Measurements from ENCODE around the gene SLC25A12. TPM values are rescaled to one million over a fixed set of nuclear protein-coding genes. Genes with fewer than 3 reads are reported as not detected.

The SLC25A12 gene
- total RNA-seq, 4 donors from 2014 or later: 18.5 to 37.4 (median 24.9) TPM

DNA sequence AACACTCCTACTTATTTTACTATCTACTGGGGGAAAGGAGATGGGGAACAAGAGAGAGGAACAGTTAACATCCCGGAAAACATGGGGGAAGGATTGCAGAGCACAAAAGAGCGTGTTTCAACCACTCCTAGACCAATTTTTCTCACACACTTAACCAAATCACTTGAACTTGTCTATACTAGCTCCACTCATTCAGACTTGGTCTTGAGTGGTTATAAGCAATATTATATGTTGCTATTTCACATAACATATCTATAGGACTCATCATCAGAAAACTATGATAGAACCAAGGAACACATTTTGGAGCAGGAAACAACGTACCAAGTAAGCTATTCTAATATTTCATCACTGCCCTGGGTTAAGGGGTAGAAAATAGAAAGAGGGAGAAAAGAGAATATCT lies 31.5 kb downstream of the SLC25A12 start:
- no peaks in the 10 kb centered on the region for H3K9me3 ChIP-seq
- 93% methylated on average over 3 of the region's 3 CpGs for WGBS
- no peak overlapping the region for H3K27ac ChIP-seq
- H3K36me3 ChIP-seq: peaks cover under 1% of the 10 kb centered on the region
- H3K27me3 ChIP-seq: no peaks in the 10 kb centered on the region
- H3K4me1 ChIP-seq: no peaks in the 10 kb centered on the region
- DNase-seq (ENCODE audit: low spot score in 2 of 2): no peak
- TF ChIP-seq POLR2AphosphoS5 (IDR thresholded peaks at IDR 0.05) (no peak), POLR2A (IDR thresholded peaks at IDR 0.05) (no peak), CTCF (IDR thresholded peaks at IDR 0.05) (no peak), EP300 (IDR thresholded peaks at IDR 0.05) (no peak)
- H3K4me3 ChIP-seq: no peak overlapping the region

DNA sequence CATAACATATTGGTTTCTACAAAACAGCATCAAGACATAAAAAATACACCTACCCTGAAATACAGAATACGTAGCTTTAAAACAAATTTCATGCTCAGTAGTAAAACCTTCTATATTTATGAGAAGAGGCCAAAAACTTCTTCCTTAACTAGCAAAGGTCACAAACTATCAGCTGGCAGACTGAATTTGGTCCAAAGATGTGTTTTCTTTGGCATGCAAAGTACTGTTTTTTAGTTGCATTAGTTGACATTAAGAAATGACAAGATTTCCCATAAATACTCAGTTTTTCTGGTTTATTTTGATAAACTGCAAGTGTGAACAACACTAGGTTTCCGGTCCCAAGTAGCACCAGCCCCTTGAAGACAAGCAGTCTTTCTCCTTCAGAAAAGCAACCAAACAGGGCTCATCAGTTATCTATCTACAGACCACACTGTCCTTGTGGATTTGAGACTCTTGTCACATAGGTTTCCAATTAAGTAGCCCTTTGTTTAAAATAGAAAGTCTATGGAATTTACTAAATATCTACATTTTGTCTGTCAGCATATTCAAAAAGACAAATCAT lies 35.6 kb downstream of the SLC25A12 start:
- TF ChIP-seq CTCF (IDR thresholded peaks at IDR 0.05): no peak
- no peak for TF ChIP-seq EP300 (IDR thresholded peaks at IDR 0.05)
- TF ChIP-seq POLR2AphosphoS5 (IDR thresholded peaks at IDR 0.05): no peak
- TF ChIP-seq POLR2A (IDR thresholded peaks at IDR 0.05): no peak
- Histone ChIP-seq H3K27me3 (no peaks in the 10 kb centered on the region), H3K4me1 (no peaks in the 10 kb centered on the region), H3K9me3 (no peaks in the 10 kb centered on the region), H3K36me3 (peaks cover 7% of the 10 kb centered on the region), H3K4me3 (no peak overlapping the region), H3K27ac (no peak overlapping the region)
- 71% methylated on average over 2 of the region's 2 CpGs for WGBS
- no peak for DNase-seq (ENCODE audit: low spot score in 2 of 2)

DNA sequence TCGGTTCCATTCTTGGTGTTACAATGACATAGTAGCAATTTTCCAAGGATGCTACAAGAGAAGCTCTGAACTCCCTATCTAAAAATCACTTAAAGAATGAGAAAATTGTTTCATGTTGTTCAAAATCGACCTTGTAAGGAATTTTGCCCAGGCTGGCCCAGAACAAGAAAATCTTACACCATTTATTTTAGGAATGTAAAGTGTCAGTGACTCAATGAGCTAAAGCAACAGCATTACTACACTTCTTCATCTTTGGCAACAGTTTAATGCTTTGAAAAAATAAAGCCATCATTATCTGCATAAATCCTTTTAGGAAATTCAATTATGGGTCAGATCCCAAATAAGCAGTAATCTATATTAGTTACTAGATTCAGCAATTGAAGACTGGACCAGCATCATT lies 38.6 kb downstream of the SLC25A12 start:
- Histone ChIP-seq H3K36me3 (peaks cover 13% of the 10 kb centered on the region), H3K27ac (no peak overlapping the region), H3K27me3 (no peaks in the 10 kb centered on the region), H3K4me1 (no peaks in the 10 kb centered on the region), H3K4me3 (no peak overlapping the region), H3K9me3 (no peaks in the 10 kb centered on the region)
- TF ChIP-seq POLR2A (IDR thresholded peaks at IDR 0.05) (no peak), POLR2AphosphoS5 (IDR thresholded peaks at IDR 0.05) (no peak), CTCF (IDR thresholded peaks at IDR 0.05) (no peak), EP300 (IDR thresholded peaks at IDR 0.05) (no peak)
- DNase-seq (ENCODE audit: low spot score in 2 of 2): no peak
- WGBS: 50% methylated on average over 2 of the region's 2 CpGs

DNA sequence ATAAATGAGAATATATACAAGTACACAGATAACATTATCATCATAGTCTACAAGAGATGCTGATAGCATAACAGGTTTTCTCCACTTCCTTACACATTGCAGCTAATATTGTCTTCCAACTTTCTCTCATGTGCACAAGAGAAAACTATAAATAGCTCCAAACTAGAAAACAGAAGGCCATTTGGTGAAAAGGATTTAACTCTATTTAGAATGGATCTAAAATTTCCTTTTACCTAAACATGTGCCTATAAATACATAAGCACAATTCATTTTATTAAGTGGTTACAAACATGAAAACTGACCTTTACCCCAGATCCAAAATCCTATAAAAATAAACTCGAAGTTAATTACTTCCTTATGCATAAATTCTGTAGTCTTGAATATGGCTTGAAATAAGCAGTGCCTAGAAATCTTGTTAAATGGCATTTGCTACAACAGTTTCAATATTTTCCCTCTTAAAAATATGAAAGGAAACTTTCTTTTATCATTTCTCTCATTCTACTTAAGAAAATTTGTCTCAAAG lies 41.6 kb downstream of the SLC25A12 start:
- WGBS: 3% methylated on average over 1 of the region's 1 CpG
- no peaks in the 10 kb centered on the region for H3K27me3 ChIP-seq
- no peaks in the 10 kb centered on the region for H3K4me1 ChIP-seq
- H3K4me3 ChIP-seq: no peak overlapping the region
- no peaks in the 10 kb centered on the region for H3K9me3 ChIP-seq
- TF ChIP-seq POLR2A (IDR thresholded peaks at IDR 0.05): no peak
- no peak for TF ChIP-seq CTCF (IDR thresholded peaks at IDR 0.05)
- no peak for TF ChIP-seq EP300 (IDR thresholded peaks at IDR 0.05)
- no peak for TF ChIP-seq POLR2AphosphoS5 (IDR thresholded peaks at IDR 0.05)
- no peak overlapping the region for H3K27ac ChIP-seq
- DNase-seq (ENCODE audit: low spot score in 2 of 2): no peak
- H3K36me3 ChIP-seq: peaks cover 13% of the 10 kb centered on the region

DNA sequence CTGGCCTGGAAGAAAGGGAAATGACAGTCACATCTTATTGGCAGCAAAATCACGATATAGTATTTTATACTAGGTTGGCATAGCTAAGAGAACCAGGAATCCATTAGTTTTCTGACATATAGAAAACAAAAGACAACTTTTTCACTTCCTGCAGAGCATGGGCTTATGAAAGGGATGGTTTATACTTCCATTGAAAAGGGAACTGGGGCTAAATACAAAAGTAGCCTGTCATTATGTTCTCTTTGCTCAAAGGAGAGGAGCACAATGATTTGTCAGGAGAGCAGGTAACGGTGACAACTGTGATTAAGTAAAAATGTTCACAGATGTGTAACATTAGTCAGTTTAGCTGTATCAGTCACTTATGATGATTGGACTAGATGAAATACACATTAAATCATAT lies 46.4 kb downstream of the SLC25A12 start:
- Histone ChIP-seq H3K4me3 (no peak overlapping the region), H3K4me1 (no peaks in the 10 kb centered on the region), H3K9me3 (no peaks in the 10 kb centered on the region), H3K27ac (no peak overlapping the region), H3K27me3 (no peaks in the 10 kb centered on the region), H3K36me3 (peaks cover 7% of the 10 kb centered on the region)
- WGBS: 74% methylated on average over 2 of the region's 2 CpGs
- no peak for TF ChIP-seq CTCF (IDR thresholded peaks at IDR 0.05)
- TF ChIP-seq EP300 (IDR thresholded peaks at IDR 0.05): no peak
- no peak for TF ChIP-seq POLR2A (IDR thresholded peaks at IDR 0.05)
- TF ChIP-seq POLR2AphosphoS5 (IDR thresholded peaks at IDR 0.05): no peak
- DNase-seq (ENCODE audit: low spot score in 2 of 2): no peak

Data from suprapubic skin (tissue), 4 donors.